CD1c-positive myeloid dendritic cell (primary cell): ENCODE measurements around the gene LMX1B.
A peak's percentile ranks its signal among the peaks of the same experiment; 100 is the strongest.

Experiments used
- DNase-seq: peaks from one replicate; pipeline ENCODE4 v3.0.0-alpha.2; 2016; ENCODE audit errors: extremely low spot score

LMX1B gene

DNA sequence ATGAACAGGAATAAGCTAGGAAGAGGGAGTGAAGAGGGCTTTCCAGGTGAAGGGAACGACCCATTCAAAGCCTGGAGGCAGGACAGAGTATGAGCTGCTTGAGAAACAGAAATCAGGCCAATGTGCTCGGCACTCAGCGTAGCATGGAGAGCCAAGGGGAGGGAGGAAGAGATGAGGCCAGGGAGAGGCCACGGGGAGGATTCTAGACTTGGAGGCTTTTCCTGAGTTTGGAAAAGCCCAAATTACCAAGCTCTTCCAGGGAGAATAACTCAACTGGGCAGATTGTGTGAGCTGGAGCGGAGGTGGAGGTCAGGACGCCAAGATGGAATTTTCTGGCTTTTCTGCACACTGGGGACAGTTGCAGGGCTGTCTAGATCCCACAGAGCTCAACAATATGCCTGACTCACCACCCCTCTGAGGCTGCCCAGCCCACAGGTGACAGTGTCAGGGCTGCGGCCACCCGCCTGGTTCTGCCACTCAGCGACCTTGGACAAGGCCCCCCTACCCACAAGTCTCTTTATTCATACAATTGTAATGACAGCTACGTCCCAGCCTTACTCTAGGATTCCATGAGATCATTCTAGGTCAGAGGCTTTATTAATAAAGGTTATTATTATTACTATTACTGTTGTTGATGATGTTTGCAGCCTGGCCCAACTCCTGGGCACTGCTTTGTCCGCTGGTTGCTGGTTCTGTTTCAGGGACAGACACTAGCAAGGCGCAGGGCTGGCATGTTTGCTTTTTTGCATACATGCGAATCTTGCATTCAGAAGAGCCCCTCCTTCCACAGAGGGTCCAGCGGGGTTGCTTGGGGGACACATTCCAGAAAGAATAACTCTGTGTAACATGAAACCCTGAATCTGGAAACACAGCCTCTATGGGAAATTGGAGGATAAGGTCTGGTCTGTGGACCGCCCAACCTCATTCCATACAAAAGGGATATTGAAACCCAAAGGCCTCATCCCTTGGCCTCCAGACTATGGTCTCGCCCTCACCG, 9.4 kb upstream of the LMX1B start:
- DNase-seq: no peak

DNA sequence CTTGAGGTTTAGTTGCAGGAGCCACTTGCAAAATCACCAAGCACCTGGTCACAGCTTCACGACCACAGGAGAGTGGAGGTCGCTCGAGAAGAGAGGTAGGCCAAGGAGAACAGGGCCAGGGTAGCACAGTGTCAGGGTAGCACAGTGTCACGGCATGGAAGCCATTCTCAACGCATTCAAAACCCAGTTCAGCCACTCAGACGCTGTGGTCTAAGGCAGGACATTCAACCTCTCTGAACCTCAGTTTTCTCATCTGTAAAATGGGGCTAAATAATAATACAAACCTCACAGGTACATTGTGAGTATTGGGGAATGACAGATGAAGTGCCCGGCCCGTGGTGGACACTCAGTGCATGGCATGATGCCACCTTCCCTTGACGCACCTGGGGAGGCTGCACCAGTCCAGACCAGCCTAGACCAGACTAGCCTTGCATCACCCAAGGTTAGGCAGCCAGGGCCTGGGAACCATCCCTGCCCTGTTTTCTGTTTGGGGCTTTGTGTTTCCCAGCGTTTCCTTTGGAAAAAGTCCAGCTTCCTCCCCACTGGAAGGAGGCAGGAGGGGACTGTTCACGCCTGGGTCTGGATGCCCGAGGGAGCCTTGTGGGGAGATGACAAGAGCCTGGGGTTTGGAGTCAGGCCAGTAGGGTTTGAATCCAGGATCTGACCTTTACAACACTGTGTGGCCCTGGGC, 7.8 kb upstream of the LMX1B start:
- no peak for DNase-seq

- DNase-seq: no peak
Observed at GRCh38 chr9:126606483-126606870, 7.3 kb upstream of the LMX1B start.

- no peak for DNase-seq
Observed at GRCh38 chr9:126607086-126607485, 6.6 kb upstream of the LMX1B start.

GRCh38 chr9:126607731-126608130, 6.0 kb upstream of the LMX1B start:
- no peak for DNase-seq

DNA sequence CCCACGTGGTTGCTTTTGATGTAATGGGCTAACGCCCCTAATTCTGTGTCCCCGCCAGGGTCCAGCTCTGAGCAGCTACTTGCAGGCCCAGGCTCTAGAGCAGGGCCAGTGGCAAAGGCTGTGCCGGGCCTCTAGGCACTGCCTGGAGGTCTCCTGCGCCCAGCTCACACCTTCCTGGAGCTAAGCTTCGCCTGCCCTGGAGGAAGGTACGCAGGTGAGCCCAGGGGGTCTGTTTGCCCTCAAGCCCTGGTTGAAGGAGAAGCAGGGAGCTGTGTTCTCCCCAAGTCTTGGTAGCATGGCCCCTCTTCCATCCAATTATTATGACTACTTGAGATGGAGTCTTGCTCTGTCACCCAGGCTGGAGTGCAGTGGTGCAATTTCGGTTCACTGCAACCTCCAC, 5.2 kb upstream of the LMX1B start:
- no peak for DNase-seq

DNA sequence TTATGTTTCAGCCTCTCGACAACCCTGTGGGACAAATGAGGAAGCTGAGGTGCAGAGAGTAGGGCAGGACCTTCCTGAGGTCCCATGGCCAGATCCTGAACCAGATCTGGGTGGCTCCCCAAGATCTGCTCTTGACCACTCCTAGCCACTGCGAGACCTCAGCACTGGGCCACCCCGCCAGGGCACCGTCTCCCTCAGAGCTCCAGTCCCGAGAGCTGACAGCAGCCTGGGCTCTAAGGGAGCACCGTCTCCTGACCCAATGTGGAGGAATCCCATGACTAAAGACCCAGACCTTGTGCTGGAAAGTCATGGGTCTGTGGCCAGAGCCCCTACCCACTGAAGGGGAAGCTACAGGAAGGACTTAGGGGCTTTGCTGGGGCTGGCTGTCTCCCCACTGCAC, 4.5 kb upstream of the LMX1B start:
- no peak for DNase-seq

GRCh38 chr9:126609711-126610388, 3.9 kb upstream of the LMX1B start:
- DNase-seq: no peak

DNA sequence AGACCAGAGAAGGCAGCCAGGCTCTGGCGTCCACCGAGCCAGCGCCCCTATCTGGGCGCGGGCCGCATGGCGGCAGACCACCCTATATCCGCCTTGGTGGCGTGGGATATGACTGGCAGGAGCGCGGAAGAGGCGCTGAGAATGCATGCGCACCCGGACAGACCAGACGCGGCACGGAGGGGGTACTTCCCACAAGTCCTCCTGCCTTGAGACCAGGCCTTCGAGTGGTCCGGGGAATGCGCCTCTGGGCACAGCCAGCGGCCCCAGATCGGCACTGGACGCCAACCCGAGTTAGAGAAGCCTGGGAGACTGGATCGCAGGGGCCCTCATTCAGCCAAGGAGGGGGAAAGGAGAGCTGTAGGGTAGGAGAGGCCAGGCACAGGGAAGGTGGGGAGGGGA, 2.5 kb upstream of the LMX1B start:
- DNase-seq: no peak

DNA sequence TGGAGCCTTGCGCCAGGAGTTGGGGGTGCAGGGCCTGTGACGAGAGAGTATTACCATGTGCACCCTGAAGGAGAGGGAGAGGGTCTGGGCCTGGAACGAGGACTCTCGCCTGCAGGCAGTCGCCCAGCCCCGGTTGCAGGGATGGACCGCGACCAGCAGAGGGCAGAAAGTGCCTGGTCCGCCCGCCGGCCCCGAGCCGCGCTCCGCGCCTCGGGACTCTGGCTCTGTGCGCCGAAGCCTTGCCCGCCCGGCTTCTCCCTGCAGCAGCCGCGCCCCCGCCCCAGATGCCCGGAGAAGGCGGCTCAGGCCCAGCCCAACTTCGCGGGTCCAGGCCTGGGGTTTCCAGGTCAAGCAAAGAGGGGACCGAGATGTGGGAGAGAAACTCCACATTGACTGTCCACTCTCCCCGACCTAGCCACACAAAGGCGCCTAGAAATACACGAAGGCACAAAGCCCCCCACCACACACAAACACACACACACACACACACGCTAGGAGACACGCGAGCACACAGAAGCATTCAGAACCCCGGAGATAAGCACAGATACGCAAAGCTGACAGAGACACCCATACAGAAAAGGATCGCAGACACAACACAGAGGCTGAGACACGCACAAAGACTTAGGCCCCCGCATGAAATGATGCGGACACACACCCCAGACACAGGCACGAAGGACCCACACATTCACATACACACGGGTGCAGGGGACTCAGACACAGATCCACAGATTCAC, 2.0 kb upstream of the LMX1B start:
- DNase-seq: peak; percentile 72

GRCh38 chr9:126612326-126612812, 1.4 kb upstream of the LMX1B start:
- no peak for DNase-seq

- DNase-seq: no peak
Observed at GRCh38 chr9:126612813-126613641, 701 bp upstream of the LMX1B start.

GRCh38 chr9:126614088-126614454, 343 bp downstream of the LMX1B start:
- DNase-seq: no peak

DNA sequence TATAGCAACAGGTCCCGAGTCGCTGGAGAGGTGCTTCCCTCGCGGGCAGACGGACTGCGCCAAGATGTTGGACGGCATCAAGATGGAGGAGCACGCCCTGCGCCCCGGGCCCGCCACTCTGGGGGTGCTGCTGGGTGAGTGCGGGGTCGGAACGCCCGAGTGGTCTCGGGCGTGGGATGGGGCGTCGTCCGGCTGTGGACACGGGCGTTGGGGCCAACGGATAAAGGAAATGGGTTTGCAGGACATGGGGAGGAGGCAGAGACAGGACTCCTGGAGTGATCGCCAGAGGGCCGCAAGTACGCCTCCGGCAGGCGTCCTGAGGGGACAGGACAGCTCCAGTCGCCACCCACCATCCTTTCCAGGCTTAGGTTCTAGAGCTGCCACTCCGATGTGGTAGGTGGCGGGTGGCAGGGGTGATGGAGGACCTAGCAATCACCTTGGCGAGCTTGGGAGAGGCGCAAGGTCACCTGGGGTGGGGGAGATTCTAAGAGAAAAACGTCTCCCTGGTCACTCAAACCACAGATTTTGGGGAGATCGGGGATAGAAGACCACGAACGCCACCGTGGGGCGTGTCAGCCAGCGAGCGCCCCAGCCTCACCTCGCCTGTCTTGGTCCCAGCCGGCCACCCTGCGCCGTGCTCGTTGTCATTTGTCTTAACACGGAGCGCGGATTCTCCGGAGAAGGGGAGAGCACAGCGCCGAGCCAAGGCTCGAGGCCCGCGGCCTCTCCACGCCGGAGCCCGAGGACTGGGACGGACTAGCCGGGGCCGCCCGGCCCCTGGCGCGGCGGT, 922 bp downstream of the LMX1B start:
- DNase-seq: no peak

GRCh38 chr9:126615245-126615790, 1.6 kb downstream of the LMX1B start:
- DNase-seq: peak; percentile 18

- DNase-seq: no peak
Observed at GRCh38 chr9:126615791-126616447, 2.2 kb downstream of the LMX1B start.

GRCh38 chr9:126616521-126616976, 2.8 kb downstream of the LMX1B start:
- DNase-seq: no peak

DNA sequence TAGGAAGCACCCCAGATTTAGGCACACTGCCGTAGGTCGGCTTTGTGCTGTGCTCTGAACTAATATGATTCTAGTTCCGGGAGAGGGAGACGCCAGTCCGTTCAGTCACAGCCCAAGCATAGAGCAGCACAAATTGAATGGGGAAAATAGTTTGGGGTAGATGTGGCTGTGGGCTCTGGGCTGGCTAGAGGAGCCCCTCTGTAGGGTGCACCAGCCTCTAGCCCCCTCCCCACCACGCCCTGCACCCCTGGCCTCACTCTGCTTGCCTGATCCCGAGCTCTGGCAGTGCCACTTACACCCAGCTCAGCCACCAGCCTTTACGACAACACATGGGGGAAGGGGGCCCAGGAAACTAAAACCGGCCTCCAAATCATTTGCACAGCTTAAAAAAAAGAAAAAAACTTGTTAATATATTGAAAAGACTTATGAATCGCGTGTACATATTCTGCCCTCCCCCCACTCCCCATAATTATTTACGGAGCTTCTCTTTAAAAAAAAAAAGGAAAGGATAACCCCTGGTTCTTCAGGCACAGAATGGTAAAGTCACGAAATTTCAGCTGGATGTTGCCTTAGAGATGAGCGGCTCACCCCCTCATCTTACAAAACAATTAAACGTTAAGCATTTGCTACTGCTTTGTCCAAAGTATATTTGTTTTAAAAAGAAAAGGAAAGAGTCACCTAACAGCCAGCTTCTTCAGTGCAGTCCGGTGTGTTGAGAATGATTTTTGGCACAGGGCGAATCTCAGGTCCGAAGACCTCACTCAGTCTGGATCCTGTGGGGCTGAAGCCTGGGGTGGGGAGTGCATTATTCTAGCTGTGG, 3.5 kb downstream of the LMX1B start:
- no peak for DNase-seq
